IMR-90 (cell line): ENCODE results near the gene TMEM120A. TPM values are rescaled to one million over a fixed set of nuclear protein-coding genes. Genes with fewer than 3 reads are reported as not detected.
A peak's percentile ranks its signal among the peaks of the same experiment; 100 is the strongest.

Source experiments
- ATAC-seq: fragments of 200-7000 bp; cut with Tn5 transposase; 2 replicates; pipeline ENCODE4 v1.9.1; 2020; ENCODE audit warnings: low read depth, mild to moderate bottlenecking, moderate library complexity
- BruUV-seq: library from RNA; stranded (reverse); fragments of 400-500 nt; replicated peaks from 2 replicates; lab custom pipeline; 2021; lab: Mats Ljungman, UMichigan
- CTCF ChIA-PET: fragments of 300-600 bp; formaldehyde crosslinking; extraction: SDS; loops from one replicate; lab custom pipeline; 2021; ENCODE audit warnings: antibody characterized with exemption; lab: Yijun Ruan, JAX
- POLR2A ChIA-PET: fragments of 300-600 bp; sonication (Branson Sonifier 250); formaldehyde crosslinking; loops from one replicate; lab custom pipeline; 2022; ENCODE audit warnings: antibody characterized with exemption; ENCODE audit not compliant: unreplicated experiment; lab: Charles Lee
- DNase-seq: peaks from one replicate; pipeline ENCODE4 v3.0.0; 2013
- H2AFZ ChIP-seq: replicated peaks from 2 replicates; pipeline ENCODE3; 2013; ENCODE audit warnings: low read length, mild to moderate bottlenecking; ENCODE audit not compliant: poor library complexity
- H2AK5ac ChIP-seq: 2 replicates; pipeline ENCODE4 v1.6.1; 2013; ENCODE audit warnings: low read depth, low read length, inconsistent platforms
- H2AK9ac ChIP-seq: replicated peaks from 2 replicates; pipeline ENCODE3; 2013; ENCODE audit warnings: mild to moderate bottlenecking, low read depth, low read length, moderate library complexity; ENCODE audit not compliant: poor library complexity
- H2BK120ac ChIP-seq: 2 replicates; pipeline ENCODE4 v1.6.1; 2013; ENCODE audit warnings: low read depth, low read length, inconsistent platforms
- H2BK15ac ChIP-seq: 3 replicates; pipeline ENCODE4 v1.6.1; 2013; ENCODE audit warnings: low read depth, low read length, inconsistent platforms
- H2BK20ac ChIP-seq: 2 replicates; pipeline ENCODE4 v1.6.1; 2013; ENCODE audit warnings: low read depth, mild to moderate bottlenecking, inconsistent platforms, low read length, moderate library complexity
- H2BK5ac ChIP-seq: 2 replicates; pipeline ENCODE4 v1.6.1; 2013; ENCODE audit warnings: mild to moderate bottlenecking, low read depth, low read length, inconsistent platforms; ENCODE audit not compliant: poor library complexity, severe bottlenecking
- H3K14ac ChIP-seq: replicated peaks from 2 replicates; pipeline ENCODE4 v1.6.1; 2013; ENCODE audit warnings: low read depth, low read length, inconsistent platforms
- H3K18ac ChIP-seq: 2 replicates; pipeline ENCODE4 v1.6.1; 2013; ENCODE audit warnings: low read depth, low read length, control low read depth
- H3K23ac ChIP-seq: 2 replicates; pipeline ENCODE4 v1.6.1; 2013; ENCODE audit warnings: low read depth, low read length, inconsistent platforms
- H3K27ac ChIP-seq: 2 replicates; pipeline ENCODE4 v1.5.1; 2013; ENCODE audit warnings: mild to moderate bottlenecking, control low read depth, low read length; ENCODE audit not compliant: insufficient read depth
- H3K27me3 ChIP-seq: 2 replicates; pipeline ENCODE4 v1.6.1; 2013; ENCODE audit warnings: low read length; ENCODE audit not compliant: control insufficient read depth, insufficient read depth
- H3K36me3 ChIP-seq: 2 replicates; pipeline ENCODE4 v1.6.1; 2013; ENCODE audit warnings: low read length, mixed read lengths; ENCODE audit not compliant: control insufficient read depth, insufficient read depth
- H3K4ac ChIP-seq: 2 replicates; pipeline ENCODE4 v1.6.1; 2013; ENCODE audit warnings: low read depth, low read length, inconsistent platforms
- H3K4me1 ChIP-seq: 2 replicates; pipeline ENCODE4 v1.6.1; 2013; ENCODE audit warnings: low read length, mixed read lengths; ENCODE audit not compliant: control insufficient read depth, insufficient read depth
- H3K4me2 ChIP-seq: 2 replicates; pipeline ENCODE4 v1.6.1; 2013; ENCODE audit warnings: low read depth, mild to moderate bottlenecking, control low read depth, low read length, moderate library complexity
- H3K4me3 ChIP-seq: 2 replicates; pipeline ENCODE4 v1.5.1; 2013; ENCODE audit warnings: low read depth, mild to moderate bottlenecking, control low read depth, low read length, moderate library complexity; ENCODE audit not compliant: insufficient read depth
- H3K56ac ChIP-seq: 2 replicates; pipeline ENCODE4 v1.6.1; 2013; ENCODE audit warnings: low read length, inconsistent platforms; ENCODE audit not compliant: insufficient read depth; ENCODE audit errors: extremely low read depth
- H3K79me1 ChIP-seq, 2 experiments: 2 replicates each; pipeline ENCODE4 v1.6.1; 2013; ENCODE audit warnings: low read length in 2 of 2, inconsistent platforms in 1 of 2, low read depth in 1 of 2
- H3K9ac ChIP-seq: 2 replicates; pipeline ENCODE4 v1.6.1; 2013; ENCODE audit warnings: low read depth, low read length, control low read depth
- H3K9me1 ChIP-seq: 2 replicates; pipeline ENCODE4 v1.6.1; 2013; ENCODE audit warnings: low read length, inconsistent platforms; ENCODE audit not compliant: insufficient read depth
- H3K9me3 ChIP-seq: 2 replicates; pipeline ENCODE4 v1.6.1; 2013; ENCODE audit warnings: low read length; ENCODE audit not compliant: control insufficient read depth, insufficient read depth
- H4K20me1 ChIP-seq: 2 replicates; pipeline ENCODE4 v1.6.1; 2013; ENCODE audit warnings: low read length, inconsistent platforms; ENCODE audit not compliant: insufficient read depth
- H4K5ac ChIP-seq: 2 replicates; pipeline ENCODE4 v1.6.1; 2013; ENCODE audit warnings: mild to moderate bottlenecking, low read depth, low read length, control low read depth
- H4K8ac ChIP-seq, 2 experiments: 2 replicates each; pipeline ENCODE4 v1.6.1; 2013; ENCODE audit warnings: low read depth in 2 of 2, low read length in 2 of 2, control low read depth in 1 of 2, inconsistent platforms in 1 of 2
- H4K91ac ChIP-seq: 2 replicates; pipeline ENCODE4 v1.6.1; 2013; ENCODE audit warnings: low read depth, low read length, inconsistent platforms; ENCODE audit not compliant: insufficient read depth
- CEBPB ChIP-seq: IDR thresholded peaks from 2 replicates; pipeline ENCODE4 v1.6.1; 2012; ENCODE audit warnings: low read depth, low read length, improper control_type of control experiment
- CHD1 ChIP-seq: IDR thresholded peaks from 2 replicates; pipeline ENCODE4 v1.6.1; 2012; ENCODE audit warnings: low read depth, low read length, improper control_type of control experiment
- FOS ChIP-seq: fragments of 150-350 bp; IDR thresholded peaks from 2 replicates; pipeline ENCODE4 v1.6.1; 2016; ENCODE audit warnings: low read depth, low read length
- MAFK ChIP-seq: IDR thresholded peaks from 2 replicates; pipeline ENCODE4 v1.6.1; 2012; ENCODE audit warnings: low read depth, low read length, improper control_type of control experiment
- MAZ ChIP-seq: IDR thresholded peaks from 2 replicates; pipeline ENCODE4 v1.6.1; 2012; ENCODE audit warnings: low read depth, mild to moderate bottlenecking, low read length, improper control_type of control experiment, moderate library complexity, borderline replicate concordance
- MXI1 ChIP-seq: IDR thresholded peaks from 2 replicates; pipeline ENCODE4 v1.6.1; 2012; ENCODE audit warnings: low read depth, mild to moderate bottlenecking, low read length, moderate library complexity, borderline replicate concordance
- NFE2L2 ChIP-seq: fragments of 150-350 bp; IDR thresholded peaks from 2 replicates; pipeline ENCODE4 v1.6.1; 2016; ENCODE audit warnings: low read depth, mild to moderate bottlenecking, low read length
- POLR2A ChIP-seq: IDR thresholded peaks from 2 replicates; pipeline ENCODE4 v1.6.1; 2012; ENCODE audit warnings: mild to moderate bottlenecking, low read depth, low read length
- RAD21 ChIP-seq: IDR thresholded peaks from 2 replicates; pipeline ENCODE4 v1.6.1; 2012; ENCODE audit warnings: low read length, improper control_type of control experiment
- RCOR1 ChIP-seq: IDR thresholded peaks from 2 replicates; pipeline ENCODE4 v1.6.1; 2012; ENCODE audit warnings: mild to moderate bottlenecking, low read length, improper control_type of control experiment; ENCODE audit not compliant: insufficient replicate concordance
- RFX5 ChIP-seq: IDR thresholded peaks from 2 replicates; pipeline ENCODE4 v1.8.0; 2012; ENCODE audit warnings: low read depth, mild to moderate bottlenecking, low read length, moderate library complexity
- SMC3 ChIP-seq: fragments of 150-350 bp; IDR thresholded peaks from 2 replicates; pipeline ENCODE4 v1.6.1; 2016; ENCODE audit warnings: low read depth, mild to moderate bottlenecking, antibody characterized with exemption, low read length, moderate library complexity
- WGBS, 2 experiments: methylation state at CpG; one replicate each; pipeline versions ENCODE4 v1.1.5 to v1.1.7; 2013; ENCODE audit warnings: missing lambda C conversion rate in 2 of 2; ENCODE audit not compliant: insufficient read length in 1 of 2; ENCODE audit errors: extremely low coverage in 2 of 2; 5-methylcytosine and 5-hydroxymethylcytosine counted together
- dilution Hi-C: fragments of 300-500 bp; cut with HindIII; formaldehyde crosslinking; loops from one replicate; pipeline ENCODE4 v1.14.3; 2018; ENCODE audit warnings: low sequenced_read_pairs; ENCODE audit not compliant: unreplicated experiment
- in situ Hi-C: fragments of 300-500 bp; cut with MboI; formaldehyde crosslinking; loops from 3 replicates; pipeline ENCODE4 v1.14.3; 2019; ENCODE audit warnings: low sequenced_read_pairs, inconsistent platforms, mixed read lengths
- intact Hi-C: fragments of 100-400 bp; cut with micrococcal nuclease; formaldehyde crosslinking; loops from 2 replicates; pipeline ENCODE4 v1.10.0; 2022
- polyA plus RNA-seq, 3 experiments: library from polyadenylated mRNA; depleted of rRNA; stranded (reverse); fragments of >200 nt; gene quantifications; 2 replicates each; pipeline ENCODE4 v1.2.3, GENCODE V29; 2012; ENCODE audit warnings: low replicate concordance in 1 of 3
- total RNA-seq: library from RNA; depleted of rRNA; stranded (reverse); fragments of >200 nt; gene quantifications from 2 replicates; pipeline ENCODE4 v1.2.3, GENCODE V29; 2012
- TF ChIP-seq, protein P1 (sequence below): fragments of 150-350 bp; IDR thresholded peaks from 2 replicates; pipeline ENCODE4 v1.6.1; 2016; ENCODE audit warnings: low read depth, mild to moderate bottlenecking, low read length, moderate library complexity, borderline replicate concordance
- TF ChIP-seq, protein P2 (sequence below): conservative IDR thresholded peaks from 2 replicates; pipeline ENCODE4 v1.5.1; 2012; ENCODE audit warnings: mild to moderate bottlenecking, low read depth, low read length, improper control_type of control experiment
- TF ChIP-seq, protein P3 (sequence below): fragments of 150-350 bp; IDR thresholded peaks from 2 replicates; pipeline ENCODE4 v1.6.1; 2017; ENCODE audit warnings: mild to moderate bottlenecking, antibody characterized with exemption, low read length, low read depth

TMEM120A gene
- total and polyA plus RNA-seq, 2 of the 4 experiments (the other 2 are of a cell fraction) = 32.1 to 39.3 TPM

DNA sequence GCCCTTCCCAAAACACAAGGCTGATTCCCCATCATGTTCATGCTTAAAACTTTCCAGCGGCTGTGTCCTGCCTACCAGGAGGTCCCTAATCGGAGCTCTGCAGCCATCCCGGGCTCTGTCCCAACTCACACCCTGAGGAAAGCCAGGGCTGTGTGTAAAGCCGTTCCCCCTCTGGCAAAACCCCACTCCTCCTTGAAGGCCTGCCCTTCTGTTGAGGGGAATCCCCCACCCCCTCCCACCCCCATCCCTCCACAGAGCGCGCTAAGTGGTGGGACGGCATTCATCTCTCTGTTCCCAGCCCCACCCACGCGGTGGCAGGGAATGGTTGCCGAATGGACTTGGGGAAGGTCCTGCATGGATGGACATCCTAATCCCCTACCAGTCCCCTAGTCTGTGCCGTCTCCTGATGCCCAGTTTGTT, 667 bp upstream of the TMEM120A start:
- POLR2A ChIA-PET = interaction anchor here (0.5 kb wide), 1 partner anchor 68 kb away, joined by 5 read pairs; no protein-coding TSS in a partner anchor
- Histone ChIP-seq H3K36me3 (peaks cover 8% of the 10 kb centered on the region; the same call in 1 of the 2 replicates), H3K79me1 (peaks cover 4 to 19% of the 10 kb centered on the region in 2 experiments; a peak in 3 of 4 replicates), H3K9ac (peak overlapping the region; percentile 94), H2AFZ (peak overlapping the region; percentile 100), H3K4me1 (peaks cover 15% of the 10 kb centered on the region), H3K9me1 (peaks cover 6% of the 10 kb centered on the region; the same call in 1 of the 2 replicates), H2BK5ac (peak overlapping the region; percentile 86), H3K18ac (no peak overlapping the region), H4K5ac (peak overlapping the region; percentile 92; the same call in 1 of the 2 replicates), H4K20me1 (no peaks in the 10 kb centered on the region), H3K56ac (peak overlapping the region; percentile 77; the same call in 1 of the 2 replicates), H3K4me2 (peak overlapping the region; percentile 100), H3K4me3 (peak overlapping the region; percentile 62), H3K14ac (peak overlapping the region; percentile 88), H3K9me3 (no peaks in the 10 kb centered on the region), H3K27ac (peak overlapping the region; percentile 67), H4K8ac (peak overlapping the region; percentile 74 to 80; a peak in 3 of 4 replicates), H2BK20ac (0 out of 2 replicates have a peak overlapping the region, but pooled peaks have one; percentile 1), H2AK5ac (peak overlapping the region; percentile 85), H3K27me3 (no peaks in the 10 kb centered on the region), H2BK120ac (0 out of 2 replicates have a peak overlapping the region, but pooled peaks have one; percentile 35), H3K4ac (peak overlapping the region; percentile 74), H4K91ac (peak overlapping the region; percentile 96; the same call in 1 of the 2 replicates), H3K23ac (peak overlapping the region; percentile 30; the same call in 1 of the 2 replicates), H2BK15ac (0 out of 3 replicates have a peak overlapping the region, but pooled peaks have one; percentile 74), H2AK9ac (peak overlapping the region; percentile 83)
- BruUV-seq = no TSS peak
- CTCF ChIA-PET = interaction anchor here (0.6 kb wide), 1 partner anchor 217 kb away, joined by 6 read pairs; no protein-coding TSS in a partner anchor
- TF ChIP-seq, protein P1, sequence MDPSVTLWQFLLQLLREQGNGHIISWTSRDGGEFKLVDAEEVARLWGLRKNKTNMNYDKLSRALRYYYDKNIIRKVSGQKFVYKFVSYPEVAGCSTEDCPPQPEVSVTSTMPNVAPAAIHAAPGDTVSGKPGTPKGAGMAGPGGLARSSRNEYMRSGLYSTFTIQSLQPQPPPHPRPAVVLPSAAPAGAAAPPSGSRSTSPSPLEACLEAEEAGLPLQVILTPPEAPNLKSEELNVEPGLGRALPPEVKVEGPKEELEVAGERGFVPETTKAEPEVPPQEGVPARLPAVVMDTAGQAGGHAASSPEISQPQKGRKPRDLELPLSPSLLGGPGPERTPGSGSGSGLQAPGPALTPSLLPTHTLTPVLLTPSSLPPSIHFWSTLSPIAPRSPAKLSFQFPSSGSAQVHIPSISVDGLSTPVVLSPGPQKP = no peak
- TF ChIP-seq FOS = no peak
- TF ChIP-seq MAFK = no peak
- TF ChIP-seq RAD21 = no peak
- TF ChIP-seq CHD1 = no peak
- TF ChIP-seq, protein P2, sequence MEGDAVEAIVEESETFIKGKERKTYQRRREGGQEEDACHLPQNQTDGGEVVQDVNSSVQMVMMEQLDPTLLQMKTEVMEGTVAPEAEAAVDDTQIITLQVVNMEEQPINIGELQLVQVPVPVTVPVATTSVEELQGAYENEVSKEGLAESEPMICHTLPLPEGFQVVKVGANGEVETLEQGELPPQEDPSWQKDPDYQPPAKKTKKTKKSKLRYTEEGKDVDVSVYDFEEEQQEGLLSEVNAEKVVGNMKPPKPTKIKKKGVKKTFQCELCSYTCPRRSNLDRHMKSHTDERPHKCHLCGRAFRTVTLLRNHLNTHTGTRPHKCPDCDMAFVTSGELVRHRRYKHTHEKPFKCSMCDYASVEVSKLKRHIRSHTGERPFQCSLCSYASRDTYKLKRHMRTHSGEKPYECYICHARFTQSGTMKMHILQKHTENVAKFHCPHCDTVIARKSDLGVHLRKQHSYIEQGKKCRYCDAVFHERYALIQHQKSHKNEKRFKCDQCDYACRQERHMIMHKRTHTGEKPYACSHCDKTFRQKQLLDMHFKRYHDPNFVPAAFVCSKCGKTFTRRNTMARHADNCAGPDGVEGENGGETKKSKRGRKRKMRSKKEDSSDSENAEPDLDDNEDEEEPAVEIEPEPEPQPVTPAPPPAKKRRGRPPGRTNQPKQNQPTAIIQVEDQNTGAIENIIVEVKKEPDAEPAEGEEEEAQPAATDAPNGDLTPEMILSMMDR = no peak
- TF ChIP-seq RCOR1 = no peak
- no peak for TF ChIP-seq POLR2A
- TF ChIP-seq RFX5 = no peak
- no peak for TF ChIP-seq NFE2L2
- TF ChIP-seq SMC3 = no peak
- no peak for TF ChIP-seq CEBPB
- no peak for TF ChIP-seq MXI1
- TF ChIP-seq, protein P3, sequence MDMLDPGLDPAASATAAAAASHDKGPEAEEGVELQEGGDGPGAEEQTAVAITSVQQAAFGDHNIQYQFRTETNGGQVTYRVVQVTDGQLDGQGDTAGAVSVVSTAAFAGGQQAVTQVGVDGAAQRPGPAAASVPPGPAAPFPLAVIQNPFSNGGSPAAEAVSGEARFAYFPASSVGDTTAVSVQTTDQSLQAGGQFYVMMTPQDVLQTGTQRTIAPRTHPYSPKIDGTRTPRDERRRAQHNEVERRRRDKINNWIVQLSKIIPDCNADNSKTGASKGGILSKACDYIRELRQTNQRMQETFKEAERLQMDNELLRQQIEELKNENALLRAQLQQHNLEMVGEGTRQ = no peak
- TF ChIP-seq MAZ = no peak
- in situ Hi-C loops (no loop called here), dilution Hi-C loops (no loop called here), intact Hi-C loops (no loop called here)
- WGBS, 2 experiments = 0% methylated on average over 1 of the region's 11 CpGs; no CpG with 5 or more reads in 1 of the 2 experiments
- ATAC-seq = peak; percentile 0; the same call in 1 of the 2 replicates
- DNase-seq = no peak
